HG03108 (cell line): ENCODE data around the gene TGOLN2.

Source experiments
- ATAC-seq: cut with Tn5 transposase; IDR thresholded peaks from one replicate; pipeline ENCODE4 v1.9.1; 2021; ENCODE audit warnings: moderate library complexity; ENCODE audit not compliant: unreplicated experiment

The TGOLN2 gene

DNA sequence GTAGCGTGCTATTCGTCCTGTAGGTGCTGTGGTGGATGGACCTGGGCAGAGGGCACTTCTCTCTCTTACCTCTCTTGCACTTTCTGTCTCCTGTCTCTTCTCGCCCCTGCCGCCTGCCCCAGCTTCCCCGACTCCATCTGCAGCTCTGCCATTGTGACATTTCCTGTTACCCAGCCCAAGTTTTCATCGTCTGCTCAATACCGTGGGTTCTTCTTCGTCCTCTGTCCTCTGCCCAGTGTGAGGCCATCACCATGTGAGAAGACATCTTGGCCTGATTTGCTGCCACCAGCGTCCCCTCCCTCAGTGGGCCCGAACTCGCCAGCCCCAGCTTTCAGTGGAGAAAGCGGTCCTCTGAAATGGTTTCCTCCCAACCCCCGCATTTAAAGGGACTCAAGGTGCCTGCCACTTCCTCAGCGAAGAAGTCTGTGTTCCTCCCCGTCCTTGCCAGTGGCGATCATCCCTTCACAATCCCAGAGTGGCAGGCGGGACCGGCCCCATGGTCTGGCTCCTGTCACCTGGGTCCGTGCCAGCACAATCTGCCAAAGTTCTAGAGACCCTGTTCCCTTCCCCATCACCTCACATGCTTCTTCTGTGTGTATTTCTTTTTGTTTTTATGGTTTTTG is 18.0 kb downstream of the TGOLN2 start:
- ATAC-seq = no peak

- ATAC-seq = no peak
Measured at GRCh38 chr2:85308896-85309555, 18.8 kb downstream of the TGOLN2 start.

DNA sequence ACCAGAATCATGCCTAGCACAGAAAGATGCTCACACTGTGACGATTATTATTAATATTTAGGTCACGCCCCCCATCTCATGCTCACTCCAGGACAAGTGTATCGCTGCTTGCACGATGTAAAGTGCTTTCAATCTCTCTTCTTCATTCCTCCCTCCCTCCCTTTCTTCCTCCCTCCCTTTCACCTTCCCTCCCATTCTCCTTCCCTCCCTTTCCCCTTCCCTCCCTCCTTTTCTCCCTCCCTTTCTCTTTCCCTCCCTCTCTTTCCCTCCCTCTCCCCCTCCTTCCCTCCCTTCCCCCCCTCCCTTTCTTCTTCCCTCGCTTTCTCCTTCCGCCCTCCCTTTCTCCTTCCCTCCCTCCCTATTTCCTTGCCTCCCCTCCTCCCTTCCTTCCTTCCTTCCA is 19.6 kb downstream of the TGOLN2 start:
- ATAC-seq = no peak

GRCh38 chr2:85307527-85307897 is 20.3 kb downstream of the TGOLN2 start:
- no peak for ATAC-seq

- no peak for ATAC-seq
Measured at GRCh38 chr2:85303780-85304531, 23.8 kb downstream of the TGOLN2 start.

GRCh38 chr2:85302121-85302520 is 25.7 kb downstream of the TGOLN2 start:
- ATAC-seq = no peak

DNA sequence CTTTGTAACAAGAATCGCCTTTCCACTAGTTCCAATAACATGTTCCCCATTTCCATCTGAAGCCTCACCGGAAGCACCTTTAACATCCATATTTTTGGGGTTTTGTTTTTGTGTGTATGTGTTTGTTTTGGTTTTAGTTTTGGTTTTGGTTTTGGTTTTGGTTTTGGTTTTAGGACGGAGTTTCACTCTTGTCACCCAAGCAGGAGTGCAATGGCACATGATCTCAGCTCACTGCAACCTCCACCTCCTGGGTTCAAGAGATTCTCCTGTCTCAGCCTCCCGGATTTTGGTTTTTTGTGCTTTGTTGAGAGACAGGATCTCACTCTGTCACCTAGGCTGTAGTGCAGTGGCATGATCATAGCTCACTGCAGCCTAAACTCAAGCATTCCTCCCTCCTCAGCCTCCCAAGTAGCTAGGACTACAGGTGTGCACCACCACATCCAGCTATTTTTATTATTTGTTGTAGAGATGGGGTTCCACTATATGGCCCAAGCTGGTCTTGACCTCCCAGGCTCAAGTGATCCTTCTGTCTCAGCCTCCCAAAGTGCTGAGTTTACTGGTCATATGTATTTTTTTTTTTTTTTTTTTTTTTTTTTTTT is 36.3 kb downstream of the TGOLN2 start:
- ATAC-seq = no peak

DNA sequence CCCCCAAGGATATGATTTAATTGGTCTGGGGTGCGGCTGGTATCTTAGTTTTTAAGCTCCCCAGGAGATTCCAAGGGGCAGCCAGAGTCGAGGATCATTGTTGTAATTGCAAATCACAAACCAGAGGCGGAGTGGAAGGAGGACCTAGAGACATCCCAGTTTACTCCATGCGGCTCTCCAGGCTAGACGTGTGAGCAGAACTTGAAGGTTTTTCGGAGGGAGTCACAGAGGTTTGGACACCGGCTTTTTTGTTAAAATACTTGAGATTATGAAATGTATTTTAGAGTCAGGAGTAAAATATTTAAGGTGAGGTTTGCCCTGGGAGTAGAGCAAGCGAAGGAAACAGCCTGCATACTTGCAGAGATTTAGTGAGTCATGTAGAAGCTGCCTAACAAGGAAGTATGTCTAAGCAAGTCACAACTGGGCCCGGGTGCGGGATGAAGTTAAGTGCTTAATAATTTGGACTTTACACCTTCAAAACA is 39.5 kb downstream of the TGOLN2 start:
- no peak for ATAC-seq

DNA sequence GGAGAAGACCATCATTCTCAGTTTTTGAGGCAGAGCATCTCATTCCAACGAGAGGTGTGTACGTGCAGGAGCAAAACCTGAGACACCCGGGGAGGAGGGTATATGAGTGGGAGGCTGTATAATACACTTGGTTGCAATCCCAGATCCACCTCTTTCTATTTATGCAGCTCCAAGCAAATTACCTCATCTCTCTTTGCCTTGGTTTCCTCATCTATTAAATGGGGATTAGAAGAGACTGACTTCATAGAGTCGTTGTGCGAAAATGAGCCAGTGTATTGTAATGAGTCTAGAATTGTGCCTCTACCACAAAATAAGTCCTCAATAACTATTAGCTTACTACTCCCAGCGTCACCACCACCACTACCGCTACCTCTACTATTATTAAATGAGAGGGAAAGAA is 40.1 kb downstream of the TGOLN2 start:
- no peak for ATAC-seq

DNA sequence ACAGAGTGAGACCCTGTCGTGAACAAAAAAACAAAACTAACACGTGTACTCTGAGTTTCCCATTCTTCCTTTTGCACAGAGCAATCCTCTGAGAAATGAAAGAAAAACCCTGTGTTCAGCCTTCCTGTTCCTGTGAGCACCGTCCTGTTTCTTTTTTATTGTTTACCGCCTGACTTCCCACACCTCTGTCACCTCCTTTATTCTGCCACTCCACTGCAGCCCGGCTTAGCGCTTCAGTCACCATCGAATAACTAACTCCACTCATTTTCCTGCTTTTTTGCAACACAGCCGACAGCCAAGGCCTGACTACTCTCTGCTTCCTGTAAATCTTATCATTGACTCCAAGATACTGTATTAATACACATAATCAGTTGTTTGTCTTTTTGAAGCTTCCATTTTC is 40.9 kb downstream of the TGOLN2 start:
- no peak for ATAC-seq

GRCh38 chr2:85283641-85284040 is 44.1 kb downstream of the TGOLN2 start:
- ATAC-seq = no peak

DNA sequence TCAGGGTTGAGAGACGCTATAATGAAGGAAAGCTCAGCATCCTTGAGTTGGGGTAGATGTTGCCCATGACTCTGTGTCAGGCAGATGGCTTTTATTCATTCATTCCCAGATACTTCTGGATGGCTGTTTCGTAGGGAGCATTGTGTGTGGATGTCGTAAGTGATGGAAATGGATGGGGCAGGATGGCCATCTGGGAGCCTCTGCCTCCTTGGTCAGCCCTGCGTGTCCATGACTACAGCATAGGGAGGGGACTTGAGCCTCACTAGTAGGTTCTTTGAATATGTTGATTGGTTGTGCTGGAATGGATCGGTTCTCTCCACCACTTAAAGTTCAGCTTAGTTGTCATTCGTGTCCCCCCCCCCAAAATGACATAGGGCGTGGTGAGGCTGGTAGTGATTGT is 44.9 kb downstream of the TGOLN2 start:
- no peak for ATAC-seq

DNA sequence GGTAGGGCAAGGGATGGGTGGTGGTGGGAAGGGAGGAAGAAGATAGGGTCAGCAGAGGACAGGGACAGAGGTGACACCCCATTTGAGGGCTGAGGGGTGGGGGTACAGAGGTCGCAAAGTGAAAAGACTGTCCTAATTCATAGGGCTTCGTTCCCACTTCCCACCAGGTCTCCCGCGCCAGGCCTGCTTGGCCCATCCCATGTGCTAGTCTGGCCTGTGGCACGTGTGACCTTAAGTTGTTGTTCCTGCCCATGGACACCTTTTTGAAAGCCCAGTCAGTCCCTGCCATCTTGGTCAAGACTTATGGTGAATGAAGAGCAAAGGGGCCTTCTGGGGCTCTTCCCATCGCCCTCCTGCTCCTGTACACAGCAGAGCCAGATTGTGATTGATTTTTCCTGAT is 46.2 kb downstream of the TGOLN2 start:
- no peak for ATAC-seq

GRCh38 chr2:85278361-85278760 is 49.4 kb downstream of the TGOLN2 start:
- ATAC-seq = no peak

DNA sequence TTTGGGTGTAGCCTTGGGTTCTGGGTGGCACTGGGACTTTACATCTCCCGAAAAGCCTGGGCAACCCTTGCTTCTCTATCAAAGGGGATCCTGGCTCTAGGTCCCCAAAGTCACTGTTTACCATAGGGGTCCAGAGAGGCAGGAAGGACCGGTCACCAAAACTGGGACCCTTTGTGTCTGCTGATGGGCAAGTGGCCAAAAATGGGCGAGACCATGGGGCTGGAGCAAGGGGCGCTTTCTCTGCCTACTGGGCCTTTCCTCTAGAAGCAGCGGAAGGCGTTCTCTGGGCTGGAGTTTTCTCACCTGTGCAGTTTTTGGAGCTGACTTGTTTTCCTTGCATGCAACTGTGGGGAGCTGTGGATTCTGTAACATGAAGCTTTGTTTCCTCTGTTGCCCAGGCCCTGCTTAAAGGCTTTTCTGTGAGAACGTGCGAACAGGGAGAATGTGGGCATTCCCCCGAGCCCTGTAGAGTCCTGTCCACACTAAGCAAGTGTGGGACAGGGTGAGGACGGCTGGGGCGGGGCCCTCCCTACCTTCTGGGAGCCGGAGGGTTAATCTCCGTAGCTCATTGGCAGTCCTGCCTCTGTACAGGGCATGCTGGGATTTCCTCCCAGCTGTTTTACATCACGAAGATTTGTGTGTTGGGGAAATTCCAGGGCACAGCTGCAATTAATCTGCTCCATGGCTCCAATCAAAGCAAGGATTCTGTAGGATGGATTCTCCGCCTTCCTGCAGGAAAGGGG is 50.2 kb downstream of the TGOLN2 start:
- ATAC-seq = no peak

- no peak for ATAC-seq
Measured at GRCh38 chr2:85276571-85277118, 51.1 kb downstream of the TGOLN2 start.

- no peak for ATAC-seq
Measured at GRCh38 chr2:85275984-85276540, 51.7 kb downstream of the TGOLN2 start.

- no peak for ATAC-seq
Measured at GRCh38 chr2:85273738-85274731, 53.8 kb downstream of the TGOLN2 start.

DNA sequence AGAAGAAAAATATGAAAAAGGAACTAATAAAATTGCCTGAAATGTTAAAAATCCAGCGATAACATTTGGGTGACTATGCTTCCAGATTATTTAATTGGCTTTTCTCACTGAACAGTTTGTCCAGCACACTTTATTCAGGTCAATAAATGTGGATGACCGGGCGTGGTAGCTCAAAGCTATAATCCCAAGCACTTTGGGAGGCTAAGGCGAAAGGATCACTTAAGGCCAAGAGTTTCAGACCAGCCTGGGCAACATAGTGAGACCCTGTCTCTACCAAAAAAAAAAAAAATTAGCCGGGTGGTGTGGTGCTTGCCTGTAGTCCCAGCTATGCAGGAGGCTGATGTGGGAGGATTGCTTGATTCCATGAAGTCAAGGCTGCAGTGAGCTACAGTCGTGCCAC is 55.4 kb downstream of the TGOLN2 start:
- ATAC-seq = no peak
